GM23248 (cell line): ENCODE measurements around the gene SPRED1. TPM values are rescaled to one million over a fixed set of nuclear protein-coding genes. Genes with fewer than 3 reads are reported as not detected.
A peak's percentile ranks its signal among the peaks of the same experiment; 100 is the strongest.

Experiments
- DNase-seq: peaks from one replicate; pipeline ENCODE4 v3.0.0-alpha.2; 2015
- H2AFZ ChIP-seq: fragments of 200-600 bp; sonication (generic); 2 replicates; pipeline ENCODE4 v1.6.1; 2016; ENCODE audit warnings: antibody characterized with exemption
- H3F3A ChIP-seq: fragments of 200-600 bp; sonication (generic); 2 replicates; pipeline ENCODE4 v1.6.1; 2016; ENCODE audit warnings: mild to moderate bottlenecking, antibody characterized with exemption, mixed run types; ENCODE audit not compliant: insufficient read depth
- H3K27ac ChIP-seq: fragments of 200-600 bp; sonication (generic); 2 replicates; pipeline ENCODE4 v1.5.1; 2016; ENCODE audit warnings: mild to moderate bottlenecking
- H3K27me3 ChIP-seq: fragments of 200-600 bp; sonication (generic); replicated peaks from 2 replicates; pipeline ENCODE4 v1.6.1; 2016; ENCODE audit warnings: mild to moderate bottlenecking; ENCODE audit not compliant: insufficient read depth
- H3K36me3 ChIP-seq: fragments of 200-600 bp; sonication (generic); 2 replicates; pipeline ENCODE4 v1.6.1; 2016; ENCODE audit warnings: low read depth, mild to moderate bottlenecking
- H3K4me1 ChIP-seq: fragments of 200-600 bp; sonication (generic); 2 replicates; pipeline ENCODE4 v1.6.1; 2016; ENCODE audit warnings: mild to moderate bottlenecking; ENCODE audit not compliant: insufficient read depth
- H3K4me2 ChIP-seq: fragments of 200-600 bp; sonication (generic); one replicate; pipeline ENCODE4 v1.6.1; 2016; ENCODE audit warnings: mild to moderate bottlenecking; ENCODE audit not compliant: unreplicated experiment
- H3K4me3 ChIP-seq: fragments of 200-600 bp; sonication (generic); 2 replicates; pipeline ENCODE4 v1.5.1; 2016; ENCODE audit warnings: mild to moderate bottlenecking
- H3K79me2 ChIP-seq: fragments of 200-600 bp; sonication (generic); 2 replicates; pipeline ENCODE4 v1.6.1; 2016; ENCODE audit warnings: mild to moderate bottlenecking; ENCODE audit not compliant: insufficient read depth
- H3K9ac ChIP-seq: fragments of 200-600 bp; sonication (generic); 2 replicates; pipeline ENCODE4 v1.6.1; 2016; ENCODE audit warnings: mild to moderate bottlenecking
- H3K9me2 ChIP-seq: fragments of 200-600 bp; sonication (generic); 2 replicates; pipeline ENCODE4 v1.6.1; 2016; ENCODE audit warnings: mixed run types, mild to moderate bottlenecking, moderate library complexity; ENCODE audit not compliant: insufficient read depth
- H3K9me3 ChIP-seq: fragments of 200-600 bp; sonication (generic); one replicate; pipeline ENCODE4 v1.6.1; 2017; ENCODE audit warnings: low read depth
- H4K20me1 ChIP-seq: fragments of 200-600 bp; sonication (generic); 2 replicates; pipeline ENCODE4 v1.6.0; 2016; ENCODE audit not compliant: insufficient read depth
- EZH2 ChIP-seq: fragments of 200-600 bp; sonication (generic); IDR thresholded peaks from 2 replicates; pipeline ENCODE4 v1.6.1; 2018; ENCODE audit warnings: antibody characterized with exemption, mild to moderate bottlenecking; ENCODE audit not compliant: insufficient read depth, poor library complexity, severe bottlenecking
- EZH2phosphoT487 ChIP-seq: fragments of 200-600 bp; sonication (generic); IDR thresholded peaks from 2 replicates; pipeline ENCODE4 v1.6.1; 2018; ENCODE audit warnings: antibody characterized with exemption, moderate library complexity, mild to moderate bottlenecking, low read depth; ENCODE audit not compliant: insufficient read depth
- WGBS, 2 experiments: methylation state at CpG; one replicate each; pipeline ENCODE4 v1.1.6; 2015 to 2017; ENCODE audit warnings: low lambda C conversion rate in 2 of 2, low coverage in 1 of 2; ENCODE audit errors: missing lambda C conversion rate in 2 of 2; 5-methylcytosine and 5-hydroxymethylcytosine counted together
- in situ Hi-C: fragments of 300-500 bp; cut with MboI; formaldehyde crosslinking; loops from 2 replicates; pipeline ENCODE4 v1.15.0; 2020
- polyA plus RNA-seq: library from polyadenylated mRNA; unstranded; fragments of >200 nt; fragmentation: Nextera tagmentation; extraction: Ambion mirVana; gene quantifications from 2 replicates; pipeline ENCODE4 v1.2.1, GENCODE V29; 2016
- total RNA-seq: library from RNA; depleted of rRNA; stranded (reverse); fragments of >200 nt; shearing (Covaris generic); gene quantifications from 2 replicates; pipeline ENCODE4 v1.2.3, GENCODE V29; 2014

SPRED1 gene
- total and polyA plus RNA-seq, 2 experiments from 2014 or later, result 11.6 to 34.0 TPM

DNA sequence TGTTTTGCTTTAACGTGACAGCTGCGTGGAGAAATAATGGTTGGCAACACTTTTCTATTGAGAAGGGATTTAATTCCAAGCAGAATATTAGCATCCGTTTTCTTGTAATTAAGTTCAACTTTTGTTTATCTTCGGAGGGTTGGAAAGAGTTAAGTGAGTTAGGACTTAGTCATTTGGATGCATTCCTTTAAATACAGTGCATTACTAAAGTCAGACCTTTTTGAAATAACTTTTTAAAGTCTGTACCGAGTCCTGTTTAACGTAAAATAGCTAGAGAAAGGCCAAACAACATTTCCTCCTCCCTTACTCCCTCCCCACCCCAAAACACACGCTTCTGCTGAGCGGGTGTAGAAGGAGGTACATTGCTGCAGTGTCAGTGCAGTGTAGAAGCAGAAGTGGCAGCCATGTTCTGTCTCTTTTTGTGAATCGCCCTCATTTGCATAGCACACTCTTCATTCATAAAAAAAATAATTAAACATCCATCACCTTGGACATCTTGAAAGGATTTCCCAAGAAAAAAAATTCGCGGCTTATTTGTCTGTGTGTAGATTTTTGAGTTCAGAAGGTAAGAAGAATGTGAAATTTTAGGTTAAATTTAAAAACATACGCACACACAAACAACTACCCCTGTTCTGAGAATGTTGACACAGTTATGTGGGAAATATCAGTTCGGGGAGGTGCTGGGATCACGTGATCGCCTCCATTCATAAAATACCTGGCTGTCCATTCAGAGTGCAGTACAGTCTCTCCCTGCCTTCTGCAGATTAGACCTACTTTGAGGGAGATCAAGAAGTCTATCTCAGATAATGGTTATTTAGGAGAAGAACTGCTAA lies 1.6 kb downstream of the SPRED1 start:
- Histone ChIP-seq H3F3A (peaks cover 43% of the 10 kb centered on the region), H2AFZ (peak overlapping the region; percentile 89), H3K4me1 (peaks cover 43% of the 10 kb centered on the region), H3K36me3 (no peaks in the 10 kb centered on the region), H3K79me2 (peaks cover 66% of the 10 kb centered on the region), H3K4me2 (peak overlapping the region; percentile 99), H4K20me1 (peaks cover 6% of the 10 kb centered on the region; the same call in 1 of the 2 replicates), H3K9me2 (no peaks in the 10 kb centered on the region), H3K27ac (peak overlapping the region; percentile 92), H3K4me3 (peak overlapping the region; percentile 86), H3K27me3 (no peaks in the 10 kb centered on the region), H3K9me3 (no peaks in the 10 kb centered on the region), H3K9ac (peak overlapping the region; percentile 91)
- WGBS, 2 experiments, result 0 to 1% methylated on average over 15 of the region's 15 CpGs
- in situ Hi-C loops, result no loop called here
- peak; percentile 77 for DNase-seq
- TF ChIP-seq EZH2, result no peak
- TF ChIP-seq EZH2phosphoT487, result no peak

DNA sequence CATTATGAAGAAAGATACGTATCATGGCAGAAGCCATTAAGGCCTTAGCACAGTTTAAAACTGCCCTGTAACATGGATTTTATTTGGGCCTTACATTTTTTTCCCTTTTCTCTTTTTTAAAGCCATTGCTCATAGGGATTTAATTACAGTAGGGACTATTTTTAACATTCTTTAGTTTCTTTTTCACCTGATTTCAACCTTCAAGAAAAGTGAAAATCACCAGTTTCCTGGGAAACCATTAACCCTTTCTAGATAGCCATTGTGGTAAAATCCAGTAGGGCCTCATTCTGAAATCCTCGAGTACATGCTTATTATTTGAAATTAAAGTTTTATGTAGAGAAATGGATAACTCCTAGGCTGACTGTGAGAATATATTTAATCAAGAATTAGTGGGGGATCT lies 3.1 kb downstream of the SPRED1 start:
- Histone ChIP-seq H3K4me3 (peak overlapping the region; percentile 86), H3K36me3 (no peaks in the 10 kb centered on the region), H3K79me2 (peaks cover 81% of the 10 kb centered on the region), H3K27ac (peak overlapping the region; percentile 92), H2AFZ (no peak overlapping the region), H4K20me1 (peaks cover 6% of the 10 kb centered on the region; the same call in 1 of the 2 replicates), H3K4me2 (peak overlapping the region; percentile 99), H3K9ac (peak overlapping the region; percentile 91), H3K9me2 (no peaks in the 10 kb centered on the region), H3F3A (peaks cover 41% of the 10 kb centered on the region), H3K9me3 (no peaks in the 10 kb centered on the region), H3K4me1 (peaks cover 53% of the 10 kb centered on the region), H3K27me3 (no peaks in the 10 kb centered on the region)
- in situ Hi-C loops, result no loop called here
- TF ChIP-seq EZH2phosphoT487 (no peak), EZH2 (no peak)
- DNase-seq, result peak; percentile 40
- WGBS, 2 experiments, result 1 to 9% methylated on average over 2 of the region's 2 CpGs

DNA sequence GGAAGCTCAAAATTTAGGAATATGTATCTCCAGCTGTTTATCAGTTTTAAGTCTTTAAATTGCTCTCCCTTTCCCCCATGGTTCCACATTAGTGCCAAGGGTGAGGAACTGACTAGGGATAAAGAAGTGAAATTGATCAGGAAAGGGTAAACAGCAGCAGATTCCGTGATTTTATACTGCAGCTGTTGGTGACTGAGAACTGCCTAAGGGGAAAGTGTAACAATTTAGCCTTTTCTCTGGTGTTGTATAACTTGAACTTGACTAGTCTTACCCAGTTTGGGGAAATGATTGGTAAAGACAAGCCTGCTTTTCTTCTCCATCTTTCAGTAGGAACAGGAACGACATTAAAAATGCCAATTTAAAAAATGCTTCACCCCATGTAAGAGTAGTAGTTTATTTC lies 5.0 kb downstream of the SPRED1 start:
- H3K4me3 ChIP-seq, result peak overlapping the region; percentile 86

DNA sequence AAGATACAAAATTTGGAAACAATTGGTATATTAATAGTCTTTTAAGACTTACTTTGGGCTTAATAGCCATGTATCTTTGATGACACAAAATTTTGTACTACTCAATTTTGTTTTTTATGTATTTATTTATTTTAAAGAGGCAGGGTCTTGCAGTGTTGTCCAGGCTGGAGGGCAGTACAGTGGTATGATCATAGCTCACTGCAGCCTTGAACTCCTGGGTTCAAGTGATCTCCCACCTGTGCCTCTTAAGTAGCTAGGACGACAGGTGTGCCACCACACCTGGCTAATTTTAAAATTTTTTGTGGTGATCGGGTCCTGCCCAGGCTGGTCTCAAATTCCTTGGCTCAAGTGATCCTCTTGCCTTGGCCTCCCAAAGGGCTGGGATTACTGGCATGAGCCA lies 6.5 kb downstream of the SPRED1 start:
- peaks cover 66% of the 10 kb centered on the region for H3K4me1 ChIP-seq
- H2AFZ ChIP-seq, result no peak overlapping the region
- in situ Hi-C loops, result no loop called here
- peaks cover 14% of the 10 kb centered on the region; the same call in 1 of the 2 replicates for H4K20me1 ChIP-seq
- H3K4me3 ChIP-seq, result no peak overlapping the region
- TF ChIP-seq EZH2, result no peak
- no peak overlapping the region for H3K27ac ChIP-seq
- no peaks in the 10 kb centered on the region for H3K9me2 ChIP-seq
- WGBS, 2 experiments, result 80 to 84% methylated on average over 2 of the region's 2 CpGs
- no peaks in the 10 kb centered on the region for H3K36me3 ChIP-seq
- no peak overlapping the region for H3K4me2 ChIP-seq
- H3K79me2 ChIP-seq, result peaks cover 100% of the 10 kb centered on the region
- DNase-seq, result no peak
- H3K9me3 ChIP-seq, result no peaks in the 10 kb centered on the region
- H3K9ac ChIP-seq, result no peak overlapping the region
- H3K27me3 ChIP-seq, result no peaks in the 10 kb centered on the region
- peaks cover 23% of the 10 kb centered on the region for H3F3A ChIP-seq

More for the DNA sequence above, 5.0 kb downstream of the SPRED1 start:
- H3K79me2 ChIP-seq, result peaks cover 100% of the 10 kb centered on the region
- no peaks in the 10 kb centered on the region for H3K36me3 ChIP-seq
- no peaks in the 10 kb centered on the region for H3K9me3 ChIP-seq
- H3F3A ChIP-seq, result peaks cover 34% of the 10 kb centered on the region
- peak overlapping the region; percentile 91 for H3K9ac ChIP-seq
- TF ChIP-seq EZH2phosphoT487 (no peak), EZH2 (no peak)
- H3K27ac ChIP-seq, result peak overlapping the region; percentile 92
- WGBS, 2 experiments, result 1 to 6% methylated on average over 2 of the region's 2 CpGs
- no peaks in the 10 kb centered on the region for H3K27me3 ChIP-seq
- H4K20me1 ChIP-seq, result peaks cover 6% of the 10 kb centered on the region; the same call in 1 of the 2 replicates
- H2AFZ ChIP-seq, result no peak overlapping the region; the same call in none of the 2 replicates
- H3K4me2 ChIP-seq, result peak overlapping the region; percentile 99
- peaks cover 60% of the 10 kb centered on the region for H3K4me1 ChIP-seq
- no peak for DNase-seq
- no peaks in the 10 kb centered on the region for H3K9me2 ChIP-seq
- in situ Hi-C loops, result no loop called here
